ENCODE measurements around the gene CSRP1. TPM values are rescaled to one million over a fixed set of nuclear protein-coding genes. Genes with fewer than 3 reads are reported as not detected.

The CSRP1 gene
- total RNA-seq, 1 experiment from 2014 or later: 14.3 TPM

DNA sequence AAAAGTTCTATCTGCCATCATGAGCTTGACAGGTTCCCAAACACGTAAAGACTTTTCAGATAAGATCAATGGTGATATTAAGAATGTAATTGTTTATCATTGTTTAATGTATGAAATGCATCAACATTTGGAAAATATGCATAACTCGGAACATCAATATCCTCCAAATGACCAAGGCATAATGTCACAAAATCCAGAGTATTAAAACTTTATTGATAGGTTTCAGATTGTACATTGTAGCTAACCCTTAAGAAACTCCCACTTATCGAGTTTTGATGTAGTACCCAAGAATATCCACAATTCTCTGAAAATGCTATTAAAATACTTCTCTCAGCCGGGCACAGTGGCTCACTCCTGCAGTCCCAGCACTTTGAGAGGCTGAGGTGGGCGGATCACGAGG lies 73.3 kb downstream of the CSRP1 start (continued):
- no peak for TF ChIP-seq ZNF532 (CRISPR knock-in tag; IDR thresholded peaks at IDR 0.05; ENCODE audit: borderline replicate concordance)
- no peak for TF ChIP-seq EMX1 (CRISPR knock-in tag; IDR thresholded peaks at IDR 0.05)
- TF ChIP-seq, protein P1, sequence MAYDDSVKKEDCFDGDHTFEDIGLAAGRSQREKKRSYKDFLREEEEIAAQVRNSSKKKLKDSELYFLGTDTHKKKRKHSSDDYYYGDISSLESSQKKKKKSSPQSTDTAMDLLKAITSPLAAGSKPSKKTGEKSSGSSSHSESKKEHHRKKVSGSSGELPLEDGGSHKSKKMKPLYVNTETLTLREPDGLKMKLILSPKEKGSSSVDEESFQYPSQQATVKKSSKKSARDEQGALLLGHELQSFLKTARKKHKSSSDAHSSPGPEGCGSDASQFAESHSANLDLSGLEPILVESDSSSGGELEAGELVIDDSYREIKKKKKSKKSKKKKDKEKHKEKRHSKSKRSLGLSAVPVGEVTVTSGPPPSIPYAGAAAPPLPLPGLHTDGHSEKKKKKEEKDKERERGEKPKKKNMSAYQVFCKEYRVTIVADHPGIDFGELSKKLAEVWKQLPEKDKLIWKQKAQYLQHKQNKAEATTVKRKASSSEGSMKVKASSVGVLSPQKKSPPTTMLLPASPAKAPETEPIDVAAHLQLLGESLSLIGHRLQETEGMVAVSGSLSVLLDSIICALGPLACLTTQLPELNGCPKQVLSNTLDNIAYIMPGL (CRISPR knock-in tag; IDR thresholded peaks at IDR 0.05): no peak
- TF ChIP-seq SP1 (CRISPR knock-in tag; conservative IDR thresholded peaks at IDR 0.05): no peak
- TF ChIP-seq RORB (CRISPR knock-in tag; IDR thresholded peaks at IDR 0.05): no peak
- TF ChIP-seq, protein P2, sequence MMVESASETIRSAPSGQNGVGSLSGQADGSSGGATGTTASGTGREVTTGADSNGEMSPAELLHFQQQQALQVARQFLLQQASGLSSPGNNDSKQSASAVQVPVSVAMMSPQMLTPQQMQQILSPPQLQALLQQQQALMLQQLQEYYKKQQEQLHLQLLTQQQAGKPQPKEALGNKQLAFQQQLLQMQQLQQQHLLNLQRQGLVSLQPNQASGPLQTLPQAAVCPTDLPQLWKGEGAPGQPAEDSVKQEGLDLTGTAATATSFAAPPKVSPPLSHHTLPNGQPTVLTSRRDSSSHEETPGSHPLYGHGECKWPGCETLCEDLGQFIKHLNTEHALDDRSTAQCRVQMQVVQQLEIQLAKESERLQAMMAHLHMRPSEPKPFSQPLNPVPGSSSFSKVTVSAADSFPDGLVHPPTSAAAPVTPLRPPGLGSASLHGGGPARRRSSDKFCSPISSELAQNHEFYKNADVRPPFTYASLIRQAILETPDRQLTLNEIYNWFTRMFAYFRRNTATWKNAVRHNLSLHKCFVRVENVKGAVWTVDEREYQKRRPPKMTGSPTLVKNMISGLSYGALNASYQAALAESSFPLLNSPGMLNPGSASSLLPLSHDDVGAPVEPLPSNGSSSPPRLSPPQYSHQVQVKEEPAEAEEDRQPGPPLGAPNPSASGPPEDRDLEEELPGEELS (CRISPR knock-in tag; IDR thresholded peaks at IDR 0.05): no peak

Other genes with a start within 250 kb of the CSRP1 start
- gene PKP1, start 223.6 kb downstream of the CSRP1 start, total RNA-seq (2021): 0.18 to 0.41 TPM (median 0.24 TPM) in 3 replicates
- 6.1 to 10.1 TPM (median 7.9 TPM) in 3 replicates for gene TNNT2, start 129.4 kb downstream of the CSRP1 start, total RNA-seq (2021)
- 14.5 to 15.6 TPM (median 14.9 TPM) in 3 replicates for gene LAD1, start 107.8 kb downstream of the CSRP1 start, total RNA-seq (2021)
- gene TNNI1, start 85.4 kb downstream of the CSRP1 start, total RNA-seq (2021): 0.34 to 0.50 TPM (median 0.44 TPM) in 3 replicates
- gene PHLDA3, start 37.9 kb downstream of the CSRP1 start, total RNA-seq (2021): 53.9 to 95.1 TPM (median 59.7 TPM) in 3 replicates
- gene NAV1, start 32.0 kb upstream of the CSRP1 start, total RNA-seq (2021): 41.0 to 51.0 TPM (median 46.2 TPM) in 3 replicates